HCT116 (cell line): ENCODE data around the gene SMPX.

ENCODE experiments used
- CEBPB ChIP-seq: IDR thresholded peaks from 2 replicates; pipeline ENCODE4 v1.6.1; 2012; ENCODE audit warnings: low read depth
- ELF1 ChIP-seq: IDR thresholded peaks from 2 replicates; pipeline ENCODE4 v1.6.1; 2012; ENCODE audit warnings: low read depth, borderline replicate concordance
- EZH2 ChIP-seq: fragments of 200-600 bp; sonication (generic); IDR thresholded peaks from 2 replicates; pipeline ENCODE4 v1.6.1; 2017; ENCODE audit warnings: antibody characterized with exemption, mixed run types
- FOSL1 ChIP-seq: IDR thresholded peaks from 2 replicates; pipeline ENCODE4 v1.6.1; 2012; ENCODE audit warnings: low read depth
- JUND ChIP-seq: IDR thresholded peaks from 2 replicates; pipeline ENCODE4 v1.6.1; 2012
- POLR2A ChIP-seq: IDR thresholded peaks from 2 replicates; pipeline ENCODE4 v1.7.0; 2011; ENCODE audit warnings: borderline replicate concordance; ENCODE audit not compliant: insufficient read depth, insufficient read length; ENCODE audit errors: extremely low read depth
- POLR2AphosphoS5 ChIP-seq: IDR thresholded peaks from 2 replicates; pipeline ENCODE4 v1.6.1; 2011; ENCODE audit warnings: mild to moderate bottlenecking, low read depth, low read length, moderate library complexity
- SRF ChIP-seq: IDR thresholded peaks from 2 replicates; pipeline ENCODE4 v1.6.1; 2012; ENCODE audit warnings: low read depth
- ZNF274 ChIP-seq: fragments of 200-500 bp; sonication (Bioruptor generic); IDR thresholded peaks from 2 replicates; pipeline ENCODE4 v1.6.1; 2014; ENCODE audit warnings: mild to moderate bottlenecking, low read depth, low read length, inconsistent platforms
- TF ChIP-seq, protein P1 (sequence below), 3 experiments: fragments of 200-600 bp in 1 of 3; sonication (generic) in 1 of 3; IDR thresholded peaks in 2 of 3; conservative IDR thresholded peaks in 1 of 3; 2 replicates each; pipeline ENCODE4 v1.5.1; 2012 to 2017; ENCODE audit warnings: low read depth in 2 of 3, low read length in 2 of 3, antibody characterized with exemption in 1 of 3, borderline replicate concordance in 1 of 3, control low read depth in 1 of 3, mild to moderate bottlenecking in 1 of 3, mixed read lengths in 1 of 3, mixed run types in 1 of 3, moderate library complexity in 1 of 3; ENCODE audit not compliant: insufficient read depth in 1 of 3
- TF ChIP-seq, protein P2 (sequence below): IDR thresholded peaks from 2 replicates; pipeline ENCODE4 v1.6.1; 2012
- TF ChIP-seq, protein P3 (sequence below): IDR thresholded peaks from 2 replicates; pipeline ENCODE4 v1.6.1; 2012; ENCODE audit warnings: low read depth
- TF ChIP-seq, protein P4 (sequence below): IDR thresholded peaks from 2 replicates; pipeline ENCODE4 v1.6.1; 2012

GRCh38 chrX:21683941-21684340 is 74.0 kb downstream of the SMPX start:
- TF ChIP-seq, protein P1, sequence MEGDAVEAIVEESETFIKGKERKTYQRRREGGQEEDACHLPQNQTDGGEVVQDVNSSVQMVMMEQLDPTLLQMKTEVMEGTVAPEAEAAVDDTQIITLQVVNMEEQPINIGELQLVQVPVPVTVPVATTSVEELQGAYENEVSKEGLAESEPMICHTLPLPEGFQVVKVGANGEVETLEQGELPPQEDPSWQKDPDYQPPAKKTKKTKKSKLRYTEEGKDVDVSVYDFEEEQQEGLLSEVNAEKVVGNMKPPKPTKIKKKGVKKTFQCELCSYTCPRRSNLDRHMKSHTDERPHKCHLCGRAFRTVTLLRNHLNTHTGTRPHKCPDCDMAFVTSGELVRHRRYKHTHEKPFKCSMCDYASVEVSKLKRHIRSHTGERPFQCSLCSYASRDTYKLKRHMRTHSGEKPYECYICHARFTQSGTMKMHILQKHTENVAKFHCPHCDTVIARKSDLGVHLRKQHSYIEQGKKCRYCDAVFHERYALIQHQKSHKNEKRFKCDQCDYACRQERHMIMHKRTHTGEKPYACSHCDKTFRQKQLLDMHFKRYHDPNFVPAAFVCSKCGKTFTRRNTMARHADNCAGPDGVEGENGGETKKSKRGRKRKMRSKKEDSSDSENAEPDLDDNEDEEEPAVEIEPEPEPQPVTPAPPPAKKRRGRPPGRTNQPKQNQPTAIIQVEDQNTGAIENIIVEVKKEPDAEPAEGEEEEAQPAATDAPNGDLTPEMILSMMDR (IDR thresholded peaks at IDR 0.05 in 2 of 3, conservative IDR thresholded peaks at IDR 0.05 in 1 of 3; ENCODE audit: borderline replicate concordance in 1 of 3, insufficient read depth in 1 of 3, low read depth in 2 of 3, low read length in 2 of 3) = no peak
- TF ChIP-seq POLR2A (no peak), JUND (no peak), SRF (no peak), ZNF274 (no peak), EZH2 (no peak), ELF1 (no peak), FOSL1 (no peak), CEBPB (no peak), POLR2AphosphoS5 (no peak)
- TF ChIP-seq, protein P2, sequence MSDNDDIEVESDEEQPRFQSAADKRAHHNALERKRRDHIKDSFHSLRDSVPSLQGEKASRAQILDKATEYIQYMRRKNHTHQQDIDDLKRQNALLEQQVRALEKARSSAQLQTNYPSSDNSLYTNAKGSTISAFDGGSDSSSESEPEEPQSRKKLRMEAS = no peak
- TF ChIP-seq, protein P3, sequence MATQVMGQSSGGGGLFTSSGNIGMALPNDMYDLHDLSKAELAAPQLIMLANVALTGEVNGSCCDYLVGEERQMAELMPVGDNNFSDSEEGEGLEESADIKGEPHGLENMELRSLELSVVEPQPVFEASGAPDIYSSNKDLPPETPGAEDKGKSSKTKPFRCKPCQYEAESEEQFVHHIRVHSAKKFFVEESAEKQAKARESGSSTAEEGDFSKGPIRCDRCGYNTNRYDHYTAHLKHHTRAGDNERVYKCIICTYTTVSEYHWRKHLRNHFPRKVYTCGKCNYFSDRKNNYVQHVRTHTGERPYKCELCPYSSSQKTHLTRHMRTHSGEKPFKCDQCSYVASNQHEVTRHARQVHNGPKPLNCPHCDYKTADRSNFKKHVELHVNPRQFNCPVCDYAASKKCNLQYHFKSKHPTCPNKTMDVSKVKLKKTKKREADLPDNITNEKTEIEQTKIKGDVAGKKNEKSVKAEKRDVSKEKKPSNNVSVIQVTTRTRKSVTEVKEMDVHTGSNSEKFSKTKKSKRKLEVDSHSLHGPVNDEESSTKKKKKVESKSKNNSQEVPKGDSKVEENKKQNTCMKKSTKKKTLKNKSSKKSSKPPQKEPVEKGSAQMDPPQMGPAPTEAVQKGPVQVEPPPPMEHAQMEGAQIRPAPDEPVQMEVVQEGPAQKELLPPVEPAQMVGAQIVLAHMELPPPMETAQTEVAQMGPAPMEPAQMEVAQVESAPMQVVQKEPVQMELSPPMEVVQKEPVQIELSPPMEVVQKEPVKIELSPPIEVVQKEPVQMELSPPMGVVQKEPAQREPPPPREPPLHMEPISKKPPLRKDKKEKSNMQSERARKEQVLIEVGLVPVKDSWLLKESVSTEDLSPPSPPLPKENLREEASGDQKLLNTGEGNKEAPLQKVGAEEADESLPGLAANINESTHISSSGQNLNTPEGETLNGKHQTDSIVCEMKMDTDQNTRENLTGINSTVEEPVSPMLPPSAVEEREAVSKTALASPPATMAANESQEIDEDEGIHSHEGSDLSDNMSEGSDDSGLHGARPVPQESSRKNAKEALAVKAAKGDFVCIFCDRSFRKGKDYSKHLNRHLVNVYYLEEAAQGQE = no peak
- TF ChIP-seq, protein P4, sequence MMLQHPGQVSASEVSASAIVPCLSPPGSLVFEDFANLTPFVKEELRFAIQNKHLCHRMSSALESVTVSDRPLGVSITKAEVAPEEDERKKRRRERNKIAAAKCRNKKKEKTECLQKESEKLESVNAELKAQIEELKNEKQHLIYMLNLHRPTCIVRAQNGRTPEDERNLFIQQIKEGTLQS = no peak
